NCI-H128 (cell line): ENCODE results near the gene DOK3.

Experiments used
- DNase-seq: peaks from one replicate; lab custom pipeline; 2025; ENCODE audit not compliant: unreplicated experiment; lab: John Stamatoyannopoulos, UW

DOK3 gene

GRCh38 chr5:177484902-177485549 is 24.6 kb downstream of the DOK3 start:
- DNase-seq = no peak

DNA sequence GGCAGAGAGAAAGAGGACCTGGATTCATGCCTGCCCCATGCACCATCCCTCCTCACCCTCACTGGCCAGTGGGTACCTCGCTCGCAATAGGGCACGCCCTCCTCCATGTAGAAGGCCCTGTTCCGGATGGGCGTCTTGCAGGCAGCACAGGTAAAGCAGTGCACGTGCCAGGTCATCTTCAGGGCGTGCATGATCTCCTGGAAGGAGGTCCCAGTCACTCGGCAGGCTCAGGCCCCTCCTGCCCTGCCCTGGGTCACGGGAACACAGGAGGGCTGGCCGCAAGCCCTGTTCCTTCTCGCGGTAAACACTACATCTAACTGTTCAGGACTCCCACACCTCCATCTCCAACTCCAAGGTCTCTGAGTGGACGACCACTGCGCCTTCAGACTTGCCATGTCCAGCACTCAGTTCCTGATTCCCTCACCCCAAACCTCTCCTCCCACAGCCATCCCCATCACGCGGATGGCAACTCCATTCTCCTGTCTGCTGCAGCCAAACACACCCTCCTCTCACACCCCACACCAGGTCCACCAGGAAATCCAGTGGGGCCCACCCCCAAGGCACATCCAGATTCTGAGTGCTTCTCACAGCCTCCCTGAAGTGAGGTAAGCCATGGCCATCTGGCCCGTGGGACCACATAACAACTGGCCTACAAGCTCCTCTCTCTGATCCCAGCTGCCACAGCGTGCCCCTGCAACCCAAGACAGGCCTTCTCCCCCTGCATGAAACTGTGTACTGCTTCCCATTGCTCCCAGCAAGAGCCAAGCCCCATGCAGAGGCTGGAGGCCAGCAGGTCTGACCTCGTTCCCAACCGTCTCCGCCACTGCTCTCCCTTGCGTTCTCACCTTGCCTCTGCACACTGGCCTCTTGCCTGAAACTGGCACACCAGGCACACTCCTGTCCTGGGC is 25.4 kb downstream of the DOK3 start:
- no peak for DNase-seq

- DNase-seq = no peak
Measured at GRCh38 chr5:177483042-177483441, 26.6 kb downstream of the DOK3 start.

GRCh38 chr5:177482359-177482795 is 27.2 kb downstream of the DOK3 start:
- DNase-seq = no peak

DNA sequence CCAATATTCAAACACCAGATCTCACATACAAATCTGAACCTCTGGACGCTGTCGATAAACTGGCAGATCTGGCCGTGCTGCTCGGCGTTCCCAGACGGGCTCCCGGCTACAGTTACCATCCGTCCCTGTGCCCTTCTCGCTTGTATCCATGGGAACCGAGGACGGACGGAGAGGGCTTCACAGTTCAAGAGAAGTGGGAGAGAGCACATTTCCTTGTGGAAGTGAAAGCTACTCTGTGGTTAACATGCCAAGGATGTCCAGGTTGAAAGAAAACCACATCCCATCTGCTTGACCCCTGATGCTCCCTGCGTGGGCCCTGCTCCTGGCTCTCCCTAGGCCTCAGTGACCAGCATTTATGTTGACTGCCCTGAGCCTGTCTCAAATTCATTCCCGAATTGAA is 29.9 kb downstream of the DOK3 start:
- no peak for DNase-seq

GRCh38 chr5:177478711-177479646 is 30.6 kb downstream of the DOK3 start:
- no peak for DNase-seq

- no peak for DNase-seq
Measured at GRCh38 chr5:177477701-177478477, 31.7 kb downstream of the DOK3 start.

DNA sequence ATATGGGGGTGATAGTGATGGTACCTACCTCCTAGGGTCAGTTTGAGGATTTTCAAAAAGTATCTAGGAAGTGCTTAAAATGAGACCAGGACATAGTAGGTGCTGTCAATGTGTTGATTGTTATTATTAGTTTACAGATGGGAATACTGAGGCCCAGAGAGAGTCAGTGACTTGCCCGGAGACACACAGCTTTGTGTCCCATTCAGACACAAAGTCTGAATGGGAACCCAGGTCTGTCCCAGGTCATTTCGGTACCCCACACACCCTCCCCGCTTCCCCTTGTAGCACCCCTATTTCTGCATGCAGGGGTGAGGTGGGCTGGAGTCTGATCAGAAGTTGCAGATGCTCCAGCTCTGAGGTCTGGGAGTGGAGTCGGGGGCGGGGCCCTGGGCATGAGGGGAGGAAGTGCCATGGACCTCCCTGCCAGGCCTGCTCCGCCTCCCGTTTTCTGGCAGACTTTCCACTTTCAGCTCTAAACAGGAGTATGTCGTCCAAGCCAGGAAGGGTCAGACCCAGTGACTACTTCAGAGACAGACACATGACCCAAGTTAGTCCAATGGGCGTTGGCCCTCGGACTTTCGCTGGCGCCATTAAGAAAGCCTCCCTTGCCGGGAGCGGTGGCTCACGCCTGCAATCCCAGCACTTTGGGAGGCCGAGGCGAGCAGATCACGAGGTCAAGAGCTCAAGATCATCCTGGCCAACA is 32.9 kb downstream of the DOK3 start:
- DNase-seq = no peak

- DNase-seq = no peak
Measured at GRCh38 chr5:177475563-177476427, 33.8 kb downstream of the DOK3 start.

GRCh38 chr5:177474846-177475562 is 34.6 kb downstream of the DOK3 start:
- no peak for DNase-seq

DNA sequence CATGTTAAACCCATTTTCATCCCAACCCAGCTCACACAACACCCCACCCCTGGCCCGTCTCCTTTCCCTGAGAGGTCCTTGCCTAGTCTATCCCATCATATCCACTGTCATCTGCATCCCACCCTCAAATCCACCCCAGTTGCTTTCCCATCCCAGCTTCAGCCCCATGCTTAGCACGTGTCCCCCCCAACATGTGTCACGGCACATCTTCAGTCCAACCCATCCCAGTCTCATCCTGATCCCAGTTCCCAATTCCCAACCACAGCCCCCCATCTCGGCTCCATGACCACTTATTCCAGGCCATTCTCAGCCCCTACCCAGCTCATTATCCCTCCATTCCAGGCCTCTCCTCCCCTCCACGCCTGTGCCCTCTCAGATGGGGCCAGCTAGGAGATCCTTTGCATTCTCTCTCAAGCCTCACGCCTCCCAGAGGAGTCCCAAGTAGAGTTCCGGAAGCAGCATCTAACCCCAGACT is 35.6 kb downstream of the DOK3 start:
- DNase-seq = no peak

DNA sequence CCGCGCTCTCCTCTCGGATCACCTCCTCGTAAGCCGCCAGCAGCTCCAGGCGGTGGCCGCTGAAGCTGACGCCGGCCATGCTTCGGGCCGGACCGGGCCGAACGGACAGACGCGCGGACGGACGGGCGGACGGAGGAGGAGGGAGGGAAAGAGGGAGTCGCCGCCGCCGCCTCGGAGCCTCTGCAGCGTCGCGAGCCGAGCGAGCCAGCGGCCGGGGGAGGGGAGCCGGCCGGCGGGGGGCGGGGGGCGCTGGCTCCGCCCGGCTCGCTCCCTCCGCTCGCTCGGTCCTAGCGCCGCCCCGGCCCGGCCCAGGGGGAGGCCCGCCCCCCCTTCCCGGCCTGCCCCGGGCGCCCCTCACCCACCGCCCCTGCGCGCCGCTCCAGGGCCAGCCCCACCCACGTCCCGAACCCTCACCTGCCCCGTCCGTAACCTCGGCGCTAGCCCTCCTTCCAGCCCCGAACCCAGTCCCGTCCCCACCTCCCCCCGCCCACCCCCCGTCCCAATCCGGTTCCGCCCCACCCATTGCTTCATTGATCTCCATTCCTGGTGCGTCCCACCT is 36.1 kb downstream of the DOK3 start, which contains the start of gene DBN1:
TSS of gene DBN1 (minus strand) at position 192 of the 559 bp plus-strand sequence. CDS start at position 79, 113 bp downstream.
- no peak for DNase-seq

DNA sequence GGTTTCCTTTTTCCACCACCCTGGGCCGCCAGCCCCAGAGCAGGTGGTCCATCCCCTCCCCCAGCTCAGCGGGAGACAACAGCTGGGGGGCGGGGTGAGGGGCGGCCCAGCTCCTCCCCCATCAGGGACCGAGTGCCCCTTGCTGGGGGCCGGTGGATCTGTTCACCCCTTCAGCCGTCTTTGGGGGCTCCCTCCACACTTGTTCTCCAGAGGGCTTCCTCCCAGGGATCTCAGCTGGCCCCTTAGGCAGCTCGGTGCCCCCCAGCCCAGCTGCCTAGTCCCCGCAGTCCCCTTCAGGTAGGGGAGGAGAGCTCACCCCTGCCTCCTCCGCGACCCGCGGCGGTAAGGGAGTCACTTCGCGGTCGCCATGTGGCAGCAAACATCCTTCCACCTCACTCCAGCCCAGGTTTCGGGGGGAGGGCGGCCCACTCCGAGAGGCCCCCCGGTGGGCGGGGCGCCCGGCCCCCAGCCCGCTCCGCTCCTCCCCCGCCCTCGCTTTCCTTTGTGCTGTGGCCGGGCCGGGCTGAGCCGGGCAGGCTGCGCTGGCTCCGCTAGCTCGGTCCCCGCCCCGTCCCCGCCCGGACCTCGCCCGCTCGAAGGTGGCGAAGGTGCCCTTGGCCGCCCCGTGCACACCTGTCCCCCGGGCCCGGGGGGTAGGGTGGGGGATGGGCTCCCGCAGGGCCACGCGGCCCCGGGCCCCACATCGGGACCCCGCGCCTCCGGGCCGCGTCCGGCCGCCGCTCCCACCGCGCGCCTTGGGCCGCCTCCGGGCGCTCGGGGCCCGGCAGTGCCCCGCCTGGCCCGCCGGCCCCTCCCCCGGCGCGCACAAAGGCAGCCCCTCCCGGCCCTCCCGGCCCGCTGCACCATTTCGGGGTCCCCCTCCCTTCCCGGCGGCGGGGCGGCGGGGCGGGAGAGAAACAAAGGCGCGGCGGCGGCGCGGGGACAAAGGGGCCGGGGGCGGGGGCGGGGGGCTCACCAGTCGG is 36.9 kb downstream of the DOK3 start:
- DNase-seq = no peak

- no peak for DNase-seq
Measured at GRCh38 chr5:177471610-177472356, 37.8 kb downstream of the DOK3 start.

DNA sequence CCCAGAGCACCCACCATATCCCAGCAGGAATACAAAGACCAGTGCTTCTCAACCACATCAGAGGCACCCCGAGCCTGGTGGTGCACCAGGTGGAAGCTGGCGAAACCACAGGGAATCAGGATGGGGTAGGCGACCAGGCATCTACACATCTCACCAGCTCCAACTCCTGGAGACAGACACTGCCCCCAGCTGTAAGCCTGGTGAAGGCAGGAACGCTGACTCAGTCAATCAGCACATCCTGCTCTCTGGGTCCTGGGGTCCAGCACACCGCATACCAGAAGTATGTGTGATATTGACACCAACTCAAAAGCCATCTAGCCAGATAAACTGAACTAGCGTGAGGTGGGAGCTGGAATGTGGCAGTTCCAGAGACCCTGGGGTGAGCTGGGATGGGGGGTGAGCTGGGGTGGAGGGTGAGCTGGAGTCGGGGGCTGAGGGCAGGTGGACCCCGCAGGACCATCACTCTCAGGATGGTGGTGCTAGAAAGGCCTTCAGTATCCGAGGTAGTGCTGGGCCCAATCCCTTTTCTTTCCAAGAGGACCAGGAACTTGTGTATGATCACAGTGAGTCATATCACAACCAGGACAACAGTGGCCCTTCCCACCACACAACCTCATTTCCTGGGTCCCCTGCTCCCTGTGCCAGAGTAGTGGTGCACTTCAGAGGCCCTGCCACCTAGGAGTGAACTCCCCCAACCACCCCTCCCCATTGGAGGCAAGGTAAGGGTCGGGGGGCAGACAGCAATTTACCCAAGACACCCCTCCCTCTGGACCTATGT is 38.7 kb downstream of the DOK3 start:
- no peak for DNase-seq
